Neuronal stem cell (in vitro differentiated cells): ENCODE measurements around the gene SLC17A7.

Experiments
- DNase-seq: peaks from one replicate; pipeline ENCODE4 v3.0.0-alpha.2; 2013; ENCODE audit warnings: low spot score
- H2AFZ ChIP-seq: one replicate; pipeline ENCODE4 v1.6.1; 2013; ENCODE audit warnings: mild to moderate bottlenecking, low read length, inconsistent platforms
- H2AK5ac ChIP-seq: 2 replicates; pipeline ENCODE4 v1.6.1; 2013; ENCODE audit warnings: low read depth, mild to moderate bottlenecking, inconsistent platforms, low read length, moderate library complexity, mixed read lengths
- H2BK120ac ChIP-seq: 2 replicates; pipeline ENCODE4 v1.6.1; 2013; ENCODE audit warnings: low read depth, mild to moderate bottlenecking, inconsistent platforms, low read length, moderate library complexity, mixed read lengths
- H2BK12ac ChIP-seq: one replicate; pipeline ENCODE4 v1.6.1; 2013; ENCODE audit warnings: low read length, inconsistent platforms
- H2BK15ac ChIP-seq: 2 replicates; pipeline ENCODE4 v1.6.1; 2013; ENCODE audit warnings: mild to moderate bottlenecking, low read length, inconsistent platforms, mixed read lengths
- H2BK5ac ChIP-seq: one replicate; pipeline ENCODE4 v1.6.1; 2013; ENCODE audit warnings: inconsistent platforms, mild to moderate bottlenecking, low read length, moderate library complexity
- H3K14ac ChIP-seq: one replicate; pipeline ENCODE4 v1.6.1; 2013; ENCODE audit warnings: low read length, inconsistent platforms
- H3K18ac ChIP-seq: 2 replicates; pipeline ENCODE4 v1.6.1; 2013; ENCODE audit warnings: low read length, inconsistent platforms
- H3K23ac ChIP-seq: 2 replicates; pipeline ENCODE4 v1.6.1; 2013; ENCODE audit warnings: low read depth, mild to moderate bottlenecking, mixed read lengths, low read length, inconsistent platforms; ENCODE audit not compliant: poor library complexity
- H3K27ac ChIP-seq: replicated peaks from 3 replicates; pipeline ENCODE4 v1.5.1; 2013; ENCODE audit warnings: low read length, inconsistent platforms
- H3K27me3 ChIP-seq, 3 experiments: 2 replicates each; pipeline ENCODE4 v1.6.1; 2013; ENCODE audit warnings: low read length in 3 of 3, mild to moderate bottlenecking in 2 of 3, inconsistent platforms in 1 of 3, low read depth in 1 of 3, mixed read lengths in 1 of 3, moderate library complexity in 1 of 3; ENCODE audit not compliant: control insufficient read depth in 3 of 3, insufficient read depth in 3 of 3
- H3K36me3 ChIP-seq, 2 donors: replicated peaks in 1 of 2; 2 replicates each; pipeline ENCODE4 v1.6.1; 2013; ENCODE audit warnings: low read length in 2 of 2; ENCODE audit not compliant: control insufficient read depth in 2 of 2, insufficient read depth in 2 of 2
- H3K4ac ChIP-seq: 2 replicates; pipeline ENCODE4 v1.6.1; 2013; ENCODE audit warnings: inconsistent platforms, mild to moderate bottlenecking, low read length, moderate library complexity
- H3K4me1 ChIP-seq, 2 donors: 1 replicate in 1 of 2; 2 replicates in 1 of 2; pipeline ENCODE4 v1.6.1; 2013; ENCODE audit warnings: low read length in 2 of 2, low read depth in 1 of 2; ENCODE audit not compliant: control insufficient read depth in 2 of 2, insufficient read depth in 1 of 2
- H3K4me2 ChIP-seq: one replicate; pipeline ENCODE4 v1.6.1; 2013; ENCODE audit warnings: mild to moderate bottlenecking, low read length, inconsistent platforms; ENCODE audit not compliant: insufficient read depth, poor library complexity, severe bottlenecking
- H3K4me3 ChIP-seq, 2 donors: 2 replicates each; pipeline ENCODE4 v1.5.1; 2013; ENCODE audit warnings: low read length in 2 of 2, mild to moderate bottlenecking in 2 of 2, inconsistent platforms in 1 of 2, moderate library complexity in 1 of 2
- H3K79me1 ChIP-seq: one replicate; pipeline ENCODE4 v1.6.1; 2013; ENCODE audit warnings: low read depth, mild to moderate bottlenecking, inconsistent platforms, low read length, moderate library complexity
- H3K9ac ChIP-seq: one replicate; pipeline ENCODE4 v1.6.1; 2013; ENCODE audit warnings: mild to moderate bottlenecking, low read depth, low read length, inconsistent platforms; ENCODE audit not compliant: poor library complexity
- H3K9me3 ChIP-seq, 2 donors: replicated peaks in 1 of 2; 2 replicates each; pipeline versions ENCODE3 to v1.6.1; 2013; ENCODE audit warnings: low read length in 2 of 2, mild to moderate bottlenecking in 2 of 2, inconsistent platforms in 1 of 2, low read depth in 1 of 2, mixed read lengths in 1 of 2, moderate library complexity in 1 of 2; ENCODE audit not compliant: control insufficient read depth in 2 of 2, insufficient read depth in 1 of 2
- H4K8ac ChIP-seq: one replicate; pipeline ENCODE4 v1.6.1; 2013; ENCODE audit warnings: low read depth, mild to moderate bottlenecking, inconsistent platforms, low read length, moderate library complexity
- H4K91ac ChIP-seq: one replicate; pipeline ENCODE4 v1.6.1; 2013; ENCODE audit warnings: low read length, low read depth, mild to moderate bottlenecking, inconsistent platforms; ENCODE audit not compliant: poor library complexity
- WGBS, 2 donors: extraction: QIAGEN DNeasy Blood & Tissue Kit; methylation state at CpG; one replicate each; pipeline ENCODE4 v1.1.7; 2013; ENCODE audit warnings: missing lambda C conversion rate in 2 of 2, mixed read lengths in 1 of 2; ENCODE audit not compliant: insufficient read length in 2 of 2, insufficient replicate concordance in 1 of 2; ENCODE audit errors: extremely low coverage in 2 of 2; 5-methylcytosine and 5-hydroxymethylcytosine counted together

The SLC17A7 gene

GRCh38 chr19:49488863-49489537 is 47.7 kb upstream of the SLC17A7 start:
- Histone ChIP-seq H2AK5ac (no peak overlapping the region), H4K91ac (no peak overlapping the region), H3K4ac (no peak overlapping the region), H3K18ac (no peak overlapping the region), H3K4me2 (peak overlapping the region; percentile 79), H3K9ac (peak overlapping the region; percentile 70), H3K4me1 (peaks cover 7 to 8% of the 10 kb centered on the region in 2 donors), H2BK12ac (no peak overlapping the region), H3K4me3 (peak overlapping the region; percentile 89 to 98), H3K14ac (no peak overlapping the region), H2AFZ (no peak overlapping the region), H3K27me3 (no peaks in the 10 kb centered on the region), H3K9me3 (no peaks in the 10 kb centered on the region), H3K27ac (peak overlapping the region; percentile 45), H3K36me3 (peaks cover 40 to 53% of the 10 kb centered on the region in 2 donors), H3K79me1 (peaks cover 14% of the 10 kb centered on the region), H3K23ac (no peak overlapping the region), H2BK5ac (no peak overlapping the region), H4K8ac (no peak overlapping the region), H2BK15ac (no peak overlapping the region), H2BK120ac (no peak overlapping the region)
- no CpG with 5 or more reads among the region's 15 CpGs for WGBS, 2 donors
- DNase-seq: no peak

- no peak overlapping the region for H4K8ac ChIP-seq
- H3K27me3 ChIP-seq: no peaks in the 10 kb centered on the region
- no peak overlapping the region for H3K23ac ChIP-seq
- H3K18ac ChIP-seq: peak overlapping the region; percentile 81
- H2BK120ac ChIP-seq: no peak overlapping the region
- no peak overlapping the region for H2BK5ac ChIP-seq
- DNase-seq: no peak
- peaks cover 7 to 8% of the 10 kb centered on the region in 2 donors for H3K4me1 ChIP-seq
- H3K4me3 ChIP-seq: peak overlapping the region; percentile 89 to 98
- peak overlapping the region; percentile 91 for H3K9ac ChIP-seq
- H2BK15ac ChIP-seq: no peak overlapping the region
- no peaks in the 10 kb centered on the region for H3K9me3 ChIP-seq
- H2BK12ac ChIP-seq: no peak overlapping the region
- H3K79me1 ChIP-seq: peaks cover 14% of the 10 kb centered on the region
- peaks cover 40 to 51% of the 10 kb centered on the region in 2 donors for H3K36me3 ChIP-seq
- no peak overlapping the region for H2AFZ ChIP-seq
- H3K14ac ChIP-seq: no peak overlapping the region
- peak overlapping the region; percentile 40 for H3K27ac ChIP-seq
- peak overlapping the region; percentile 34 for H2AK5ac ChIP-seq
- H3K4ac ChIP-seq: no peak overlapping the region
- no CpG with 5 or more reads among the region's 26 CpGs for WGBS, 2 donors
- no peak overlapping the region for H4K91ac ChIP-seq
- H3K4me2 ChIP-seq: peak overlapping the region; percentile 79
Observed at GRCh38 chr19:49488046-49488862, 46.9 kb upstream of the SLC17A7 start.

GRCh38 chr19:49487277-49488045 is 46.1 kb upstream of the SLC17A7 start, which contains the start of gene RPL13A:
TSS of gene RPL13A (plus strand) at chr19:49487608. CDS start at chr19:49487630, 22 bp downstream.
- Histone ChIP-seq H2BK5ac (peak within 1 kb of the TSS; percentile 77), H2BK15ac (no peak within 1 kb of the TSS), H3K36me3 (peaks cover 35 to 43% of the 10 kb centered on the region in 2 donors), H3K79me1 (peaks cover 14% of the 10 kb centered on the region), H3K27me3 (no peaks in the 10 kb centered on the region), H4K91ac (no peak within 1 kb of the TSS), H3K4me3 (peak within 1 kb of the TSS; percentile 89 to 98), H3K4me2 (peak within 1 kb of the TSS; percentile 79), H4K8ac (peak within 1 kb of the TSS; percentile 74), H2BK12ac (no peak within 1 kb of the TSS), H3K9ac (peak within 1 kb of the TSS; percentile 91), H2AK5ac (peak within 1 kb of the TSS; percentile 71), H2BK120ac (peak within 1 kb of the TSS; percentile 78), H3K9me3 (no peaks in the 10 kb centered on the region), H3K27ac (peak within 1 kb of the TSS; percentile 40), H3K4me1 (peaks cover 7 to 8% of the 10 kb centered on the region in 2 donors), H3K18ac (peak within 1 kb of the TSS; percentile 92), H3K23ac (peak within 1 kb of the TSS; percentile 83), H3K14ac (peak within 1 kb of the TSS; percentile 86), H2AFZ (peak within 1 kb of the TSS; percentile 89), H3K4ac (no peak within 1 kb of the TSS)
- no CpG with 5 or more reads among the region's 57 CpGs for WGBS, 2 donors
- DNase-seq: peak; percentile 100
